Activated CD8-positive, alpha-beta memory T cell treated with anti-CD3 and anti-CD28 coated beads, Interleukin-2, amount 10 ng/mL, durations not matched to agents 7 days and 5 days (primary cell): ENCODE measurements around the gene CALR. TPM values are rescaled to one million over a fixed set of nuclear protein-coding genes. Genes with fewer than 3 reads are reported as not detected.
"Not testable (repeated sequence)": the region's sequence is repeated elsewhere in the genome, so short reads cannot be mapped to it uniquely, and the experiment has no call there.

ENCODE experiments used
- ATAC-seq: fragments of 150-1000 bp; cut with Tn5 transposase; one replicate; pipeline ENCODE4 v1.10.0; 2021; ENCODE audit warnings: moderate library complexity
- CTCF ChIA-PET: fragments of 350-600 bp; sonication (Branson Sonifier 250); formaldehyde crosslinking; loops from one replicate; lab custom pipeline; 2021; ENCODE audit warnings: antibody characterized with exemption; lab: Charles Lee
- DNase-seq: peaks from one replicate; pipeline ENCODE4 v3.0.0-alpha.2; 2020
- H3K27ac Mint-ChIP-seq: one replicate; pipeline ENCODE4 v1.8.0; 2021; ENCODE audit warnings: mild to moderate bottlenecking, mixed read lengths
- H3K27me3 Mint-ChIP-seq: one replicate; pipeline ENCODE4 v1.8.0; 2021; ENCODE audit warnings: mixed read lengths
- H3K36me3 Mint-ChIP-seq: one replicate; pipeline ENCODE4 v1.8.0; 2021; ENCODE audit warnings: mild to moderate bottlenecking, mixed read lengths
- H3K4me1 Mint-ChIP-seq: one replicate; pipeline ENCODE4 v1.8.0; 2021; ENCODE audit warnings: mixed read lengths
- H3K4me3 Mint-ChIP-seq: one replicate; pipeline ENCODE4 v1.8.0; 2021; ENCODE audit warnings: mild to moderate bottlenecking, moderate library complexity, mixed read lengths
- H3K9me3 Mint-ChIP-seq: one replicate; pipeline ENCODE4 v1.8.0; 2022; ENCODE audit warnings: low read depth, mixed read lengths
- total RNA-seq, 2 experiments: library from RNA; stranded (reverse); gene quantifications; one replicate each; pipeline ENCODE4 v1.2.3, GENCODE V29; 2021

CALR gene
- total RNA-seq, 2 experiments from 2014 or later: 745 to 898 TPM

- CTCF ChIA-PET: interaction anchor here (0.7 to 2.3 kb wide), 3 partner anchors 16 to 112 kb away, joined by 3 to 13 read pairs (median 3); no protein-coding TSS in a partner anchor
- no peaks in the 10 kb centered on the region for H3K27me3 Mint-ChIP-seq
- no peak for ATAC-seq
- no peak for DNase-seq
- no peak overlapping the region for H3K4me3 Mint-ChIP-seq
- peaks cover 56% of the 10 kb centered on the region for H3K36me3 Mint-ChIP-seq
- no peaks in the 10 kb centered on the region for H3K9me3 Mint-ChIP-seq
- peaks cover 55% of the 10 kb centered on the region for H3K4me1 Mint-ChIP-seq
- peak overlapping the region; percentile 74 for H3K27ac Mint-ChIP-seq
These were observed 11.2 kb downstream of the CALR start for GRCh38 chr19:12949363-12950283.

DNA sequence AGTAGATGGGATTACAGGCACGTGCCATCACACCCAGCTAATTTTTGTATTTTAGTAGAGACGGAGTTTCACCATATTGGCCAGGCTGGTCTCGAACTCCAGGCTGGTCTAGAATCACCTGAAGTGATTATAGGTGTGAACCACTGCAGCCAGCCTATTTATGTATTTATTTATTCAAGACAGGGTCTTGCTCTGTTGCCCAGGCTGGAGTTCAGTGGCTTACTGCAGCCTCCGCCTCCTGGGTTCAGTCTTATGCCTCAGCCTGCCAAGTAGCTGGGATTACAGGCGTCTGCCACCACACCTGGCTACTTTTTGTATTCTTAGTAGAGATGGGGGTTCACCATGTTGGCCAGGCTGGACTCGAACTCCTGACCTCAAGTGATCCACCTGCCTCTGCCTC, 13.6 kb downstream of the CALR start:
- CTCF ChIA-PET, H3K27ac Mint-ChIP-seq, DNase-seq, H3K9me3 Mint-ChIP-seq, H3K27me3 Mint-ChIP-seq, H3K4me3 Mint-ChIP-seq, ATAC-seq: not testable (repeated sequence)
- Mint-ChIP-seq H3K4me1 (peaks cover 58% of the 10 kb centered on the region), H3K36me3 (peaks cover 43% of the 10 kb centered on the region)

DNA sequence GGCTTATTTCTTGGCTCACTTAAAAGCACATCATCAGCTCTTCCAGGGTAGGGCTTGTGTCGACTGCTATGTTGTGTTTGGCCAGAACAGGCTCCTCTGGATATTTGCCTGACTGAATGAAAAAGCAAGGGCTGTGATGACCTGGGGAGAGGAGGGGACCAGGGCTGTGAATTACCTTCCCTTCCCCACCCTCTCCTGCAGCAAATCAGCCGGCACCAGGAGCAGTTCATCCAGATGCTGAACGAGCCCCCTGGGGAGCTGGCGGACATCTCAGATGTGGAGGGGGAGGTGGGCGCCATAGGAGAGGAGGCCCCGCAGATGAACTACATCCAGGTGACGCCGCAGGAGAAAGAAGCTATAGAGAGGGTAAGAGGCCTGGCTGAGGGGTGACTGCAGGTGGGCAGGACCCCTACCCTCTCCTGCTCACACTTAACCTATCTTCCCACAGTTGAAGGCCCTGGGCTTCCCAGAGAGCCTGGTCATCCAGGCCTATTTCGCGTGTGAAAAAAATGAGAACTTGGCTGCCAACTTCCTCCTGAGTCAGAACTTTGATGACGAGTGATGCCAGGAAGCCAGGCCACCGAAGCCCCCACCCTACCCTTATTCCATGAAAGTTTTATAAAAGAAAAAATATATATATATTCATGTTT, 14.2 kb downstream of the CALR start:
- Mint-ChIP-seq H3K4me3 (no peak overlapping the region), H3K4me1 (peaks cover 55% of the 10 kb centered on the region), H3K36me3 (peaks cover 42% of the 10 kb centered on the region), H3K9me3 (no peaks in the 10 kb centered on the region), H3K27me3 (no peaks in the 10 kb centered on the region), H3K27ac (peak overlapping the region; percentile 19)
- ATAC-seq (no peak), DNase-seq (no peak)
- CTCF ChIA-PET: interaction anchor here (2.2 to 5.2 kb wide), 2 partner anchors 12 to 70 kb away, joined by 9 to 56 read pairs; partner anchors contain the start of gene DNASE2

- Mint-ChIP-seq H3K4me1 (peaks cover 54% of the 10 kb centered on the region), H3K4me3 (no peak overlapping the region), H3K36me3 (peaks cover 37% of the 10 kb centered on the region), H3K27ac (no peak overlapping the region), H3K9me3 (no peaks in the 10 kb centered on the region), H3K27me3 (no peaks in the 10 kb centered on the region)
- no peak for ATAC-seq
- DNase-seq: no peak
- CTCF ChIA-PET: interaction anchor here (2.2 to 5.2 kb wide), 2 partner anchors 12 to 71 kb away, joined by 9 to 56 read pairs; partner anchors contain the start of gene DNASE2
These were observed 14.9 kb downstream of the CALR start for GRCh38 chr19:12953138-12953798.

DNA sequence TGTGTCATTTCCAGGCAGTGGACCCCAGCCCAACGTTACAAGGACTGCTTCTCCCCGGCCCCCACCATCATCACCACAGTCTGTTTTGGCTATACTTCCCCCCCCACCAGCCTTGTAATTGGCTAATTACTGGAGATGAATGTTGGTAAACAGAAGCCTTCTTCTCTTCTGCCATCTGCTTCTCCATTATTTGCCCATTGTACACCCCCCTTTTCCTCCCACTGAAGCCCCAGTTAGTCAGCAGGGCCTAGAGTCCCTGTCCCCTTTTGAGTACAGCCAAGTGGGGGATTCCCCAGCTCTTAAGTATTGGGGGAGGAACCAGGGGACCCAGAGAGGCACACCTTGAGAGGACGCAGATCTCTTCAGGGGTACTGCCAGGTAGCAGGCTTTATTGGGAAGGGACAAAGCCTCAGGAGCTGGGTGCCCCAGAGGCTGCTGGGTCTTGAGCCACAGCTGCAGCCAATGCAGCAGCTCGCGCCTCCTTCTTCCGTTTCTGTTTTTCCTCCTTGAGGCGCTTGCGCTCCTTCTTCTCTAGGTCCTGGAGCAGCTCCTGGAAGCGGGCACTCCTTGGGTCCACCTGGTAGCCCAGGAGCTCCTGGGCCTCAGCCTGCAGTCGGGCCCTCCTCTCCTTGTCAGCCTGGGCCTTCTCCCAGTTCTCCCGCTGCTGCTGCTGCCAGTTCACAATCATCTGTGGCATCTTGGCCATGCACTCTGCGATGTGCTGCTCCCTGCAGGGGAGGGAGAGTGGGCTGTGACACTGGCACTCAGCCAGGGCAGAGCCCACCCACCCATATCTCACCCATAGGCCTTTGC, 15.6 kb downstream of the CALR start:
- Mint-ChIP-seq H3K27ac (peak overlapping the region; percentile 52), H3K36me3 (peaks cover 34% of the 10 kb centered on the region), H3K4me1 (peaks cover 52% of the 10 kb centered on the region), H3K4me3 (no peak overlapping the region), H3K9me3 (no peaks in the 10 kb centered on the region), H3K27me3 (no peaks in the 10 kb centered on the region)
- no peak for ATAC-seq
- DNase-seq: no peak
- CTCF ChIA-PET: interaction anchor here (1.0 to 5.2 kb wide), 3 partner anchors 11 to 72 kb away, joined by 3 to 56 read pairs (median 9); partner anchors contain the start of gene DNASE2

DNA sequence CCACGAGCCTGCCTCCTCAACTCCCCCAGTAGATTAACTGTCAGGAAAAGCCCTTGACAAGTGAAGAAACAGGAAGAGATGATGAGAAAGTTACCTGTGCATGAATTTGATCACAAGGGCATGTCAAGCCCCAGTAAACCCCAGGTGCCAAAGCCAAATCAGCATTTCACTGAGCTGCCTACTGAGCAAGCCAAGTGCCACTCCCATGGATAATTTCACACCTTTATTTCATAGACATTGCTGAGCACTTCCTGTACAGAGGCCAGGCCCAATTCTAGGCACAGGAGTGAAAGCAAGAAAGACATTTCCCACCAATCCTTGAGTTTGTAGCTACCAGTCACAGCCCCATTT, 16.2 kb downstream of the CALR start:
- no peak for DNase-seq

DNA sequence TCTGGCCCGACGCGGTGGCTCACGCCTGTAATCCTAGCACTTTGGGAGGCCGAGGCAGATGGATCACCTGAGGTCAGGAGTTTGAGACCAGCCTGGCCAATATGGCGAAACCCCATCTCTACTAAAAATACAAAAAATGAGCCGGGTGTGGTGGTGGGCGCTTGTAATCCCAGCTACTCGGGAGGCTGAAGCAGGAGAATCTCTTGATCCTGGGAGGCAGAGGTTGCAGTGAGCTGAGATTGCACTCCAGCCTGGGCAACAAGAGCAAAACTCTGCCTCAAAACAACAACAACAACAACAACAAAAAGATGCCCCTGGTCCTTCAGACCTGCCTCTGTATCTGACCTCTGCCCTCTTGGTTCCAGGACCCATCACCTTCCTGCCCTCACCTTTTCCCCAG, 17.2 kb downstream of the CALR start:
- H3K27me3 Mint-ChIP-seq, DNase-seq, ATAC-seq, H3K9me3 Mint-ChIP-seq: not testable (repeated sequence)
- Mint-ChIP-seq H3K27ac (peak overlapping the region; percentile 87), H3K4me1 (peaks cover 45% of the 10 kb centered on the region), H3K4me3 (peak overlapping the region; percentile 90), H3K36me3 (peaks cover 21% of the 10 kb centered on the region)
- CTCF ChIA-PET: interaction anchor here (1.6 to 5.2 kb wide), 2 partner anchors 9 to 70 kb away, joined by 9 to 56 read pairs; no protein-coding TSS in a partner anchor

More for the DNA sequence above, 16.2 kb downstream of the CALR start:
- H3K9me3 Mint-ChIP-seq: no peaks in the 10 kb centered on the region
- H3K4me3 Mint-ChIP-seq: no peak overlapping the region
- H3K36me3 Mint-ChIP-seq: peaks cover 29% of the 10 kb centered on the region
- H3K27ac Mint-ChIP-seq: peak overlapping the region; percentile 52
- H3K27me3 Mint-ChIP-seq: no peaks in the 10 kb centered on the region
- H3K4me1 Mint-ChIP-seq: peaks cover 52% of the 10 kb centered on the region
- CTCF ChIA-PET: interaction anchor here (1.0 to 5.2 kb wide), 3 partner anchors 10 to 72 kb away, joined by 3 to 56 read pairs (median 9); partner anchors contain the start of gene DNASE2
- no peak for ATAC-seq

GRCh38 chr19:12955996-12956395, 17.6 kb downstream of the CALR start:
- CTCF ChIA-PET: interaction anchor here (0.9 to 5.2 kb wide), 5 partner anchors 9 to 71 kb away, joined by 3 to 56 read pairs (median 3); no protein-coding TSS in a partner anchor
- H3K27ac Mint-ChIP-seq: peak overlapping the region; percentile 87
- peaks cover 16% of the 10 kb centered on the region for H3K36me3 Mint-ChIP-seq

GRCh38 chr19:12956446-12957388, 18.3 kb downstream of the CALR start, which contains the start of gene GADD45GIP1:
Gene GADD45GIP1 (minus strand): TSS chr19:12957223. CDS start chr19:12957212, 11 bp downstream.
- H3K27me3 Mint-ChIP-seq: no peaks in the 10 kb centered on the region
- peak; percentile 88 for DNase-seq
- peak within 1 kb of the TSS; percentile 94 for H3K27ac Mint-ChIP-seq
- H3K36me3 Mint-ChIP-seq: peaks cover 11% of the 10 kb centered on the region
- H3K4me3 Mint-ChIP-seq: peak within 1 kb of the TSS; percentile 90
- CTCF ChIA-PET: interaction anchor here (0.9 to 5.2 kb wide), 6 partner anchors 8 to 72 kb away, joined by 3 to 56 read pairs (median 3); no protein-coding TSS in a partner anchor
- H3K9me3 Mint-ChIP-seq: no peaks in the 10 kb centered on the region
- ATAC-seq: peak; percentile 99
- H3K4me1 Mint-ChIP-seq: peaks cover 38% of the 10 kb centered on the region

More at GRCh38 chr19:12955996-12956395, 17.6 kb downstream of the CALR start:
- Mint-ChIP-seq H3K4me3 (peak overlapping the region; percentile 90), H3K9me3 (no peaks in the 10 kb centered on the region), H3K4me1 (peaks cover 41% of the 10 kb centered on the region), H3K27me3 (no peaks in the 10 kb centered on the region)
- DNase-seq: no peak
- ATAC-seq: no peak

DNA sequence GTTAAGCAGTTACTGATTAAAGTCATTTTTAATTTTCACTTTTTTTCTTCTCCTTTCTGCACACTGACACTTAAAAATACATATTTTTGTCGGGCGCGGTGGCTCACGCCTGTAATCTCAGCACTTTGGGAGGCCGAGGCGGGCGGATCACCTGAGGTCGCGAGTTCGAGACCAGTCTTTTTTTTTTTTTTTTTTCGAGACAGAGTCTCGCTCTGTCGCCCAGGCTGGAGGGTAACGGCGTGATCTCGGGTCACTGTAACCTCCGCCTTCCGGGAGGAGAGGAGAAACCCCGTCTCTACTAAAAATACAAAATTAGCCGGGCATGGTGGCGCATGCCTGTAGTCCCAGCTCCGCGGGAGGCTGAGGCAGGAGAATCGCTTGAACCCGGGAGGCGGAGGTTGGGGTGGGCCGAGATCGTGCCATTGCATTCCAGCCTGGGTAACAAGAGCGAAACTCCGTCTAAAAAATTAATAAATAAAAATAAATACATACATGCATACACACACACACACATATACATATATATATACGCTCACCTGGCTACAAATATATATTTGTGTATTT, 19.1 kb downstream of the CALR start:
- Mint-ChIP-seq H3K4me3 (peak overlapping the region; percentile 90), H3K4me1 (peaks cover 36% of the 10 kb centered on the region), H3K27ac (peak overlapping the region; percentile 94)
- CTCF ChIA-PET: interaction anchor here (0.9 to 5.2 kb wide), 2 partner anchors 7 to 10 kb away, joined by 3 to 56 read pairs; no protein-coding TSS in a partner anchor
- not testable (repeated sequence) for H3K36me3 Mint-ChIP-seq, H3K9me3 Mint-ChIP-seq, H3K27me3 Mint-ChIP-seq, DNase-seq
- peak; percentile 2 for ATAC-seq

- H3K27me3 Mint-ChIP-seq: peaks cover 3% of the 10 kb centered on the region
- peaks cover 2% of the 10 kb centered on the region for H3K36me3 Mint-ChIP-seq
- H3K4me3 Mint-ChIP-seq: no peak overlapping the region
- H3K27ac Mint-ChIP-seq: no peak overlapping the region
- peaks cover 26% of the 10 kb centered on the region for H3K4me1 Mint-ChIP-seq
- no peak for DNase-seq
- H3K9me3 Mint-ChIP-seq: no peaks in the 10 kb centered on the region
- CTCF ChIA-PET: interaction anchor here (0.8 to 1.3 kb wide), 2 partner anchors 14 to 165 kb away, joined by 3 read pairs; no protein-coding TSS in a partner anchor
- no peak for ATAC-seq
These were observed 21.1 kb downstream of the CALR start for GRCh38 chr19:12959481-12959880.
